CD14-positive monocyte (primary cell): ENCODE measurements around the gene TNFRSF25. TPM values are rescaled to one million over a fixed set of nuclear protein-coding genes. Genes with fewer than 3 reads are reported as not detected.

Experiments used
- DNase-seq, 3 donors: peaks; one replicate each; pipeline ENCODE4 v3.0.0-alpha.2; 2011 to 2022
- H2AFZ ChIP-seq: 2 replicates; pipeline ENCODE4 v1.6.0; 2012; ENCODE audit warnings: mild to moderate bottlenecking, low read depth, low read length, inconsistent platforms; ENCODE audit not compliant: insufficient read depth, poor library complexity, severe bottlenecking
- H3K27ac ChIP-seq, 2 donors: 1 replicate in 1 of 2; 2 replicates in 1 of 2; pipeline ENCODE4 v1.5.1; 2012 to 2013; ENCODE audit warnings: low read length in 2 of 2, control low read depth in 1 of 2, inconsistent platforms in 1 of 2, low read depth in 1 of 2, mild to moderate bottlenecking in 1 of 2
- H3K27me3 ChIP-seq, 2 donors: one replicate each; pipeline versions ENCODE4 v1.6.0 to v1.6.1; 2011 to 2013; ENCODE audit warnings: low read length in 2 of 2; ENCODE audit not compliant: control insufficient read depth in 2 of 2, insufficient read depth in 2 of 2
- H3K36me3 ChIP-seq, 2 donors: replicated peaks in 1 of 2; 1 replicate in 1 of 2; 2 replicates in 1 of 2; pipeline versions ENCODE4 v1.5.1 to v1.6.1; 2012 to 2013; ENCODE audit warnings: low read length in 2 of 2, control low read depth in 1 of 2, inconsistent platforms in 1 of 2, mild to moderate bottlenecking in 1 of 2; ENCODE audit not compliant: insufficient read depth in 2 of 2, control insufficient read depth in 1 of 2
- H3K4me1 ChIP-seq, 2 donors: 1 replicate in 1 of 2; 2 replicates in 1 of 2; pipeline versions ENCODE4 v1.5.1 to v1.6.1; 2012 to 2013; ENCODE audit warnings: low read length in 2 of 2, control low read depth in 1 of 2, inconsistent platforms in 1 of 2, mild to moderate bottlenecking in 1 of 2, moderate library complexity in 1 of 2; ENCODE audit not compliant: insufficient read depth in 2 of 2, control insufficient read depth in 1 of 2
- H3K4me2 ChIP-seq: replicated peaks from 2 replicates; pipeline ENCODE3; 2012; ENCODE audit warnings: low read length, moderate library complexity, mild to moderate bottlenecking; ENCODE audit not compliant: poor library complexity, severe bottlenecking; ENCODE audit errors: extremely low read depth
- H3K4me3 ChIP-seq, 3 experiments: fragments of 200-600 bp in 1 of 3; sonication (generic) in 1 of 3; replicated peaks in 1 of 3; 1 replicate in 2 of 3; 2 replicates in 1 of 3; pipeline ENCODE4 v1.5.1; 2011 to 2013; ENCODE audit warnings: low read length in 3 of 3, mild to moderate bottlenecking in 3 of 3, control low read depth in 2 of 3, low read depth in 2 of 3, inconsistent platforms in 1 of 3, moderate library complexity in 1 of 3
- H3K79me2 ChIP-seq: 2 replicates; pipeline ENCODE4 v1.6.0; 2012; ENCODE audit warnings: mild to moderate bottlenecking, control low read depth, inconsistent platforms, low read length, moderate library complexity; ENCODE audit not compliant: insufficient read depth
- H3K9ac ChIP-seq: 2 replicates; pipeline ENCODE4 v1.6.0; 2017; ENCODE audit warnings: low read length, mild to moderate bottlenecking; ENCODE audit not compliant: insufficient read depth, poor library complexity, severe bottlenecking
- H3K9me3 ChIP-seq, 2 donors: replicated peaks in 1 of 2; 1 replicate in 1 of 2; 2 replicates in 1 of 2; pipeline versions ENCODE4 v1.5.1 to v1.6.1; 2012 to 2013; ENCODE audit warnings: low read length in 2 of 2, control low read depth in 1 of 2; ENCODE audit not compliant: control insufficient read depth in 1 of 2, insufficient read depth in 1 of 2
- H4K20me1 ChIP-seq: 2 replicates; pipeline ENCODE4 v1.6.0; 2012; ENCODE audit warnings: mild to moderate bottlenecking, low read length, control low read depth, moderate library complexity; ENCODE audit not compliant: insufficient read depth
- H3K27ac Mint-ChIP-seq, 7 donors: one replicate each; pipeline ENCODE4 v1.8.0; 2020; ENCODE audit warnings: mild to moderate bottlenecking in 7 of 7, mixed read lengths in 7 of 7, moderate library complexity in 6 of 7, inconsistent platforms in 2 of 7
- H3K27me3 Mint-ChIP-seq, 3 donors: one replicate each; pipeline ENCODE4 v1.8.0; 2021 to 2022; ENCODE audit warnings: low read depth in 3 of 3, mild to moderate bottlenecking in 3 of 3, mixed read lengths in 3 of 3, moderate library complexity in 3 of 3, inconsistent platforms in 1 of 3
- H3K36me3 Mint-ChIP-seq, 2 donors: one replicate each; pipeline ENCODE4 v1.8.0; 2020; ENCODE audit warnings: mixed read lengths in 2 of 2, inconsistent platforms in 1 of 2, mild to moderate bottlenecking in 1 of 2
- H3K4me1 Mint-ChIP-seq: one replicate; pipeline ENCODE4 v1.8.0; 2020; ENCODE audit warnings: mild to moderate bottlenecking, mixed read lengths
- H3K4me3 Mint-ChIP-seq, 2 donors: one replicate each; pipeline ENCODE4 v1.8.0; 2020; ENCODE audit warnings: mild to moderate bottlenecking in 2 of 2, mixed read lengths in 2 of 2, moderate library complexity in 1 of 2
- H3K9me3 Mint-ChIP-seq, 7 donors: one replicate each; pipeline ENCODE4 v1.8.0; 2020 to 2022; ENCODE audit warnings: mixed read lengths in 7 of 7, mild to moderate bottlenecking in 6 of 7, moderate library complexity in 6 of 7, inconsistent platforms in 2 of 7
- WGBS: methylation state at CpG from one replicate; pipeline ENCODE4 v1.1.5; 2013; ENCODE audit warnings: missing lambda C conversion rate; ENCODE audit not compliant: insufficient coverage; 5-methylcytosine and 5-hydroxymethylcytosine counted together
- intact Hi-C, 2 donors: fragments of 100-400 bp; cut with micrococcal nuclease; formaldehyde crosslinking; loops; one replicate each; pipeline versions ENCODE4 v1.15.0 to v1.15.1; 2023
- polyA plus RNA-seq, 3 donors: library from polyadenylated mRNA; depleted of rRNA in 1 of 3; unstranded in 2 of 3; stranded (reverse) in 1 of 3; fragments of 300-500 nt in 2 of 3; fragments of >200 nt in 1 of 3; fragmentation: Illumina TruSeq in 2 of 3; gene quantifications; 1 replicate in 2 of 3; 2 replicates in 1 of 3; pipeline ENCODE4 v1.2.3, GENCODE V29; 2012 to 2021
- TF ChIP-seq, protein P1 (sequence below): fragments of 200-600 bp; IDR thresholded peaks from one replicate; pipeline ENCODE4 v1.8.0; 2022; ENCODE audit warnings: antibody characterized with exemption, mild to moderate bottlenecking

The TNFRSF25 gene
- polyA plus RNA-seq, 3 donors: 0.33 to 3.0 (median 0.48) TPM

DNA sequence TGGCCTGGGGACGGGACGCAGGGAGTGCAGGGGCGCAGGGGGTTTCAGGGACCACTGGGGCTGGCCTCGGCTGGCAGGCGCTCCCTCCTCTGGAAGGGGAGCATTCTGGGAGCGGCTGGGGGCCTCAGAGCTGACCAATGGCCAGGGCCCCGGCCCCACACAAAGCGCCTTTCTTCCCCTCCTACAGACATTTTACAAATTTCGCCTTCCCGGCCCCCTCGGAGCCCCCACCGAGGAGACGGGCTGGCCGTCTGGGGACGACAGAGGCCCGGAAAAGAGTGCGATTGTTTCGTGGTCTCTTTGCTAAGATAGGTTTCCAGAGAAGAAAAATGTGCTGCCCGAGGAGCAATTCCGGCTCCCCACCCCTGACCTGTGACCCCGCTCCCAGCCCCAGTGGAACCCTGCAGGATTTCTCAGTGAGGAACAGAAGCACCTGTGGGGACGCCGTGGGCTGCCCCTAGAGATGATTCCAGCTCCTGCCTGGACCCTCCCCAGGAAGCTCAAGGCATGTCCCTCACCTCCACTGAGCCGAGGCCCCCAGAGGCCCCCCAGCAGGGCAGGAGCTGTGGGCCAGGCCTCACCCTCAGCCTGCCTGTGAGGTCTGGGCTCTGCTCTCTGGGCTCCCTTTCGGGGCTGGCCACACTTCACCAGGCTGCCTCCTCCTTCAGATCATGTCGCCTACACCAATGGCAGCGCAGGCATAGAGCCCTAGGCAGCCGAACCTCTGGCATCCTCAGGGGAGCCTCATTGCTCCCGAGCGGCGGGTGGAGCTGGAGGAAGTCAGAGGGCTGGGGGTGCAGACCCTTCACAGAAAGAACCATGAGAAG, 40.5 kb upstream of the TNFRSF25 start:
- H3K27ac Mint-ChIP-seq: no peak overlapping the region
- H3K36me3 Mint-ChIP-seq: no peaks in the 10 kb centered on the region
- no peak overlapping the region for H3K27ac ChIP-seq
- H2AFZ ChIP-seq: no peak overlapping the region
- no peaks in the 10 kb centered on the region for H3K27me3 ChIP-seq
- intact Hi-C loops: no loop called here
- no peaks in the 10 kb centered on the region for H3K79me2 ChIP-seq
- peaks cover 1 to 8% (median 7%) of the 10 kb centered on the region in 3 donors for H3K27me3 Mint-ChIP-seq
- H3K9me3 Mint-ChIP-seq: no peaks in the 10 kb centered on the region
- no peak overlapping the region for H3K4me3 ChIP-seq
- no peaks in the 10 kb centered on the region for H3K9me3 ChIP-seq
- TF ChIP-seq, protein P1, sequence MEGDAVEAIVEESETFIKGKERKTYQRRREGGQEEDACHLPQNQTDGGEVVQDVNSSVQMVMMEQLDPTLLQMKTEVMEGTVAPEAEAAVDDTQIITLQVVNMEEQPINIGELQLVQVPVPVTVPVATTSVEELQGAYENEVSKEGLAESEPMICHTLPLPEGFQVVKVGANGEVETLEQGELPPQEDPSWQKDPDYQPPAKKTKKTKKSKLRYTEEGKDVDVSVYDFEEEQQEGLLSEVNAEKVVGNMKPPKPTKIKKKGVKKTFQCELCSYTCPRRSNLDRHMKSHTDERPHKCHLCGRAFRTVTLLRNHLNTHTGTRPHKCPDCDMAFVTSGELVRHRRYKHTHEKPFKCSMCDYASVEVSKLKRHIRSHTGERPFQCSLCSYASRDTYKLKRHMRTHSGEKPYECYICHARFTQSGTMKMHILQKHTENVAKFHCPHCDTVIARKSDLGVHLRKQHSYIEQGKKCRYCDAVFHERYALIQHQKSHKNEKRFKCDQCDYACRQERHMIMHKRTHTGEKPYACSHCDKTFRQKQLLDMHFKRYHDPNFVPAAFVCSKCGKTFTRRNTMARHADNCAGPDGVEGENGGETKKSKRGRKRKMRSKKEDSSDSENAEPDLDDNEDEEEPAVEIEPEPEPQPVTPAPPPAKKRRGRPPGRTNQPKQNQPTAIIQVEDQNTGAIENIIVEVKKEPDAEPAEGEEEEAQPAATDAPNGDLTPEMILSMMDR: no peak
- WGBS: 93% methylated on average over 26 of the region's 31 CpGs
- no peak overlapping the region for H3K4me2 ChIP-seq
- H3K4me1 ChIP-seq: peaks cover 0 to 3% of the 10 kb centered on the region in 2 donors
- no peak overlapping the region for H3K4me3 Mint-ChIP-seq
- H3K36me3 ChIP-seq: no peaks in the 10 kb centered on the region
- peaks cover 2% of the 10 kb centered on the region for H3K4me1 Mint-ChIP-seq
- H3K9ac ChIP-seq: no peak overlapping the region
- no peaks in the 10 kb centered on the region for H4K20me1 ChIP-seq
- DNase-seq: no peak

DNA sequence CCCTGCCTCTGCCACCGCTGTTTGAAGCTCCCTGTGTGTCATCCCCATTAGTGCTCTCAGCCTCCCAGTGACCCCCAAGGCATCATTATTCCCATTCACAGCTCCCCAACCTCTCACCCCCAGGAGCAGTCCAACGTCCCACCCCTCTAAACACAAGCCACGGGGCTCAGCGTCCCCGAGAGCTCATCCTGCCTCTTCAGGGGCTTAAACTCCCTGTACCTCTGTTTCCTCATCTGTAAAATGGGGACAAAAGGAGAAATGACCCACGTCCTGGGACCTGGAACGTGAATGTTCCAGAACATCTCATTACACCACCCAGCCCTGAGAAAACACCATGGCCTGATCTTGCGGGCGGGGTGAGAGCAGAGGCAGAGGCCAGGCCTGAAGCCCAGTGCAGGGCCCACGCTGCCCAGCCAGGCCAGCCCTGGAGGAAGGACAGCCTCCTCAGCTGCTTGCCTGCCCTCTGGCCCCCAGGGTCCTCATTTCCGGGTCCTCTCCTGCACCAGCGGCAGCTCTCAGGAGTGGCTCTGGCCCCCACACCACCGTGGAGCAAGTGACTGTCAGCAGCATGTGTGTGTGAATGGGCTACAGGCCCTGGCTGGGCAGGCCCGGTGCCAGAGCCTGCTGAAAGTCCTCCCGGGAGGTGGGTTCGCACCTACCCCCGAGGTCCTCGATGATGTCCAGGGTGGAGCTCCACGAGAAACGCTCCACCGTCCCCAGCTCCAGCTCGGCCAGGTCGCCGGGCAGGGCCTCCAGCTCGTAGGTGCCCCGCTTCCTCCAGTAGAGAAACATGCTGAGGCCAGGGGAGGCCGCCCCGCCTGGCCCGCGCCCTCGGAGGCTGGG, 39.6 kb upstream of the TNFRSF25 start:
- H3K9ac ChIP-seq: no peak overlapping the region
- no peak for DNase-seq
- H3K9me3 Mint-ChIP-seq: no peaks in the 10 kb centered on the region
- WGBS: 95% methylated on average over 26 of the region's 31 CpGs
- no peak overlapping the region for H3K4me2 ChIP-seq
- peaks cover 0 to 3% of the 10 kb centered on the region in 2 donors for H3K4me1 ChIP-seq
- H3K36me3 Mint-ChIP-seq: no peaks in the 10 kb centered on the region
- H3K4me3 Mint-ChIP-seq: no peak overlapping the region
- peaks cover 2 to 11% (median 9%) of the 10 kb centered on the region in 3 donors for H3K27me3 Mint-ChIP-seq
- no peak overlapping the region for H2AFZ ChIP-seq
- no peak overlapping the region for H3K27ac ChIP-seq
- no peaks in the 10 kb centered on the region for H3K27me3 ChIP-seq
- H3K4me3 ChIP-seq: no peak overlapping the region
- TF ChIP-seq, protein P1: no peak
- H4K20me1 ChIP-seq: no peaks in the 10 kb centered on the region
- intact Hi-C loops: no loop called here
- no peaks in the 10 kb centered on the region for H3K79me2 ChIP-seq
- peaks cover 2% of the 10 kb centered on the region for H3K4me1 Mint-ChIP-seq
- H3K9me3 ChIP-seq: no peaks in the 10 kb centered on the region
- H3K27ac Mint-ChIP-seq: no peak overlapping the region
- H3K36me3 ChIP-seq: no peaks in the 10 kb centered on the region
